GM18498 (cell line): Measurements from ENCODE around the gene GMDS.

Experiments
- ATAC-seq: cut with Tn5 transposase; IDR thresholded peaks from one replicate; pipeline ENCODE4 v1.9.1; 2021; ENCODE audit warnings: mild to moderate bottlenecking, moderate library complexity; ENCODE audit not compliant: unreplicated experiment

The GMDS gene

GRCh38 chr6:1870932-1871331 is 374.5 kb downstream of the GMDS start:
- no peak for ATAC-seq

GRCh38 chr6:1870251-1870650 is 375.2 kb downstream of the GMDS start:
- no peak for ATAC-seq

- no peak for ATAC-seq
Measured at GRCh38 chr6:1869769-1870168, 375.6 kb downstream of the GMDS start.

GRCh38 chr6:1869308-1869707 is 376.1 kb downstream of the GMDS start:
- ATAC-seq, result no peak

- peak; percentile 69 for ATAC-seq
Measured at GRCh38 chr6:1868561-1869261, 376.7 kb downstream of the GMDS start.

GRCh38 chr6:1867197-1867596 is 378.2 kb downstream of the GMDS start:
- no peak for ATAC-seq

GRCh38 chr6:1865585-1865984 is 379.8 kb downstream of the GMDS start:
- no peak for ATAC-seq

GRCh38 chr6:1864496-1864895 is 380.9 kb downstream of the GMDS start:
- no peak for ATAC-seq

- no peak for ATAC-seq
Measured at GRCh38 chr6:1862411-1862810, 383.0 kb downstream of the GMDS start.

- no peak for ATAC-seq
Measured at GRCh38 chr6:1860756-1861348, 384.6 kb downstream of the GMDS start.

GRCh38 chr6:1858859-1859258 is 386.5 kb downstream of the GMDS start:
- ATAC-seq, result no peak

GRCh38 chr6:1858196-1858595 is 387.2 kb downstream of the GMDS start:
- no peak for ATAC-seq

GRCh38 chr6:1856381-1856780 is 389.0 kb downstream of the GMDS start:
- peak; percentile 95 for ATAC-seq

GRCh38 chr6:1855890-1856289 is 389.5 kb downstream of the GMDS start:
- no peak for ATAC-seq

- no peak for ATAC-seq
Measured at GRCh38 chr6:1854296-1854695, 391.1 kb downstream of the GMDS start.

- ATAC-seq, result no peak
Measured at GRCh38 chr6:1853761-1854160, 391.6 kb downstream of the GMDS start.

- no peak for ATAC-seq
Measured at GRCh38 chr6:1851681-1852456, 393.5 kb downstream of the GMDS start.

- no peak for ATAC-seq
Measured at GRCh38 chr6:1850840-1851157, 394.6 kb downstream of the GMDS start.

GRCh38 chr6:1850121-1850839 is 395.1 kb downstream of the GMDS start:
- no peak for ATAC-seq

- no peak for ATAC-seq
Measured at GRCh38 chr6:1849691-1850090, 395.7 kb downstream of the GMDS start.

GRCh38 chr6:1848752-1849151 is 396.7 kb downstream of the GMDS start:
- no peak for ATAC-seq

- no peak for ATAC-seq
Measured at GRCh38 chr6:1846611-1847010, 398.8 kb downstream of the GMDS start.
